GM12875 (cell line): ENCODE results near the gene ARPIN.
"Not testable (repeated sequence)": the region's sequence is repeated elsewhere in the genome, so short reads cannot be mapped to it uniquely, and the experiment has no call there.

ENCODE experiments used
- H3K4me3 ChIP-seq: one replicate; pipeline ENCODE4 v1.5.1; 2011; ENCODE audit warnings: low read depth, low read length, control low read depth
- CTCF ChIP-seq: IDR thresholded peaks from 2 replicates; pipeline ENCODE4 v1.5.1; 2011; ENCODE audit warnings: low read depth, mild to moderate bottlenecking, control low read depth, inconsistent platforms, low read length, moderate library complexity, borderline replicate concordance; ENCODE audit not compliant: insufficient read depth

ARPIN gene

GRCh38 chr15:89885611-89886010, 27.1 kb downstream of the ARPIN start:
- no peak overlapping the region for H3K4me3 ChIP-seq
- no peak for TF ChIP-seq CTCF

- not testable (repeated sequence) for H3K4me3 ChIP-seq
Observed at GRCh38 chr15:89885179-89885578, 27.6 kb downstream of the ARPIN start.

GRCh38 chr15:89883518-89883917, 29.2 kb downstream of the ARPIN start:
- no peak for TF ChIP-seq CTCF
- H3K4me3 ChIP-seq: no peak overlapping the region

- no peak for TF ChIP-seq CTCF
- H3K4me3 ChIP-seq: no peak overlapping the region
Observed at GRCh38 chr15:89880727-89881126, 32.0 kb downstream of the ARPIN start.

GRCh38 chr15:89878323-89878722, 34.4 kb downstream of the ARPIN start:
- no peak for TF ChIP-seq CTCF
- H3K4me3 ChIP-seq: no peak overlapping the region

GRCh38 chr15:89877083-89877425, 35.7 kb downstream of the ARPIN start:
- no peak for TF ChIP-seq CTCF
- no peak overlapping the region for H3K4me3 ChIP-seq

- TF ChIP-seq CTCF: no peak
- H3K4me3 ChIP-seq: no peak overlapping the region
Observed at GRCh38 chr15:89876396-89877082, 36.2 kb downstream of the ARPIN start.

GRCh38 chr15:89875741-89876140, 37.0 kb downstream of the ARPIN start:
- TF ChIP-seq CTCF: no peak
- no peak overlapping the region for H3K4me3 ChIP-seq
